ENCODE measurements around the gene CNNM4.
"Not testable (repeated sequence)": the region's sequence is repeated elsewhere in the genome, so short reads cannot be mapped to it uniquely, and the experiment has no call there.

CNNM4 gene

GRCh38 chr2:96792772-96793749 is 32.4 kb downstream of the CNNM4 start:
- DNase-seq (ENCODE audit: low read depth in 2 of 2) = no peak

DNA sequence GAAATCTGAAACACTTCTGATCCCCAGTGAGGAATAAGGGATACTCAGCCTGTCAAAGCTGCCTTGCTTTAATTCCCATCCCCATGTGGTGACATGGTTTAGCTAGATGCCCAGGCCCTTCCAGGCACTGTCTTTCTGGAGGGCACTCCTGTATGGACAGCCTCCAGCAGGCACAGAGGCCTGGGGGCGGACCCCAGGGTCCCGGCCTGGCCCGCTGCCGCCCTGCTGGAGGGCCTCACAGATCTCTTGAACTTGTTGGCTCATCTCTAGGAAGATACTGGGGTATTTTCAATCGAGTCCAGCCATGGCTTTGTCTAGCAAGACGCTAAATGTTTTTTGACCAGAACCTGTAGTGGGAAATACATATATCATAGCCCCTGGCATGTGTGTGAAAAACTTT is 34.4 kb downstream of the CNNM4 start:
- no peak for DNase-seq (ENCODE audit: low read depth in 2 of 2)

DNA sequence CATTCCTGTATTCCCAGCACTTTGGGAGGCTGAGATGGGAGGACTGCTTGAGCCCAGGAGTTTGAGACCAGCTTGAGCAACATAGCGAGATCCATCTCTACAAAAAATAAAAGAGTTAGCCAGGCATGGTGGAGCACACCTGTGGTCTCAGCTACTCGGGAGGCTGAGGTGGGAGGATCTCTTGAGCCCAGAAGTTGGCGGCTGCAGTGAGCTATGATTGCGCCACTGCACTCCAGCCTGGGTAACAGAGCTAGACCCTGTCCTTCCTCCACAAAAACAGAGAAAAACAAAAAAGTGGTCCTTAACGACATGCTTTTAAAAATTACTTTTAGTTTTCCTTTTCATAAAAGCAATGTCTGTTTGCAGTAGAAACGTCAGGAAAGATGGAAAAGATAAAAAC is 35.8 kb downstream of the CNNM4 start:
- DNase-seq (ENCODE audit: low read depth in 2 of 2) = not testable (repeated sequence)

GRCh38 chr2:96797066-96797625 is 36.4 kb downstream of the CNNM4 start:
- DNase-seq (ENCODE audit: low read depth in 2 of 2) = no peak

DNA sequence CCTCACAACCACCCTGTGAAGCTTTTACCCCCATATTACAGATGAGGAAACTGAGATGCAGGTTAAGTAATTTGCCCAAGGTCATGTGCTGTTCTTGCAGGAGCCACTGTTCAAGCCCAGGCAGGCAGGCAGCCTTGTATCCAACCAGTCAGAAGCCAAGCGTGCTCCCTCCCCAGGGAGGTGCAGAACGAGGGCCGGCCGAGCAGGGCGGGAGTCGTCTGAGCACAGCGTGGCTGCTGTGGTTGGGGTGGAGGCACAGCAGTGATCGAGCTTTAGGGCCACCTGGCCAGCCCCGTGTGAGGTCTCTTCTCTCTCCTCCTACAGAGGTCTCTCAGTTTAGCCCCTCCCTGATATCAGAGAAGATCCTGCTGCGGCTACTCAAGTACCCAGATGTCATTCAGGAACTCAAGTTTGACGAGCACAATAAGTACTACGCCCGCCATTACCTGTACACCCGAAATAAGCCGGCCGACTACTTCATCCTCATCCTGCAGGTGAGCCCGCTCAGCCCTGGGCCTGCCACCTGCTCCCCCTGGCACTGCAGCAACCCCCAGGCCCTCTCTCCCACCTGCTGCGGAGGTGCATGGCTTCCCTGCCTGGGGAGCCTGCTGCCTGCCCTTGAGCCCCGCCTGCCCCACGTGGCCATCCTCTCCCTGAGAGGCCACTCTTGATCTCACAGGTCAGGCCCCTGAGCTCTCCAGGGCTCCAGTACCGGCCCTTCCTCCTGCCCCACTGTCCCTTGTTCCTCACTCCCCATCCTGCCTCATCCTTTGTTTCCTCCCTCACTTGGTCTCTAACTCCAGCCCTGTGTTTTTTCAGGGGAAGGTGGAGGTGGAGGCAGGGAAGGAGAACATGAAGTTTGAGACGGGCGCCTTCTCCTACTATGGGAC is 38.3 kb downstream of the CNNM4 start:
- no peak for DNase-seq (ENCODE audit: low read depth in 2 of 2)

- no peak for DNase-seq (ENCODE audit: low read depth in 2 of 2)
Measured at GRCh38 chr2:96799623-96799935, 38.9 kb downstream of the CNNM4 start.

- no peak for DNase-seq (ENCODE audit: low read depth in 2 of 2)
Measured at GRCh38 chr2:96800061-96801004, 39.6 kb downstream of the CNNM4 start.

GRCh38 chr2:96801005-96801785 is 40.5 kb downstream of the CNNM4 start:
- DNase-seq (ENCODE audit: low read depth in 2 of 2) = peak; percentile 55 to 75

GRCh38 chr2:96801786-96802595 is 41.3 kb downstream of the CNNM4 start:
- peak; percentile 37 to 61 for DNase-seq (ENCODE audit: low read depth in 2 of 2)

DNA sequence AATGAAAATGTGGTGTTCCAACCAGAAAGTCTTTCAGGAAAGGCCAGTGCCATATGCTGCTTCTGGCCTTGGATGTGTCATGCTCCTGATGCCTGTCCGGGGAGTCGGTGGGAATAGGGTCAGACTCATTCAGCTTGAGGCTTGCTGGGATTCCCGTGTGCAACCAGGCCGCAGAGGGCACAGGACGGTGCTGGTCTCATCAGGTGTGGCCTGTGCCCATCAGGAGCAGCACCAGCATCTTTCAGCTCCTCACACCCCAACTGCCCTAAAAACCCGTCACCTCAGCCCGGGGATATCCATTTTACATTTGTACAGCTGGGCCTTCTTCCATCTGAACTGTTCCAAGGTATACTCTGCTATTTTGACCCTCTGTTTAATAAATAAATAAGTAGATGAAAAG is 42.0 kb downstream of the CNNM4 start:
- DNase-seq (ENCODE audit: low read depth in 2 of 2) = no peak

- DNase-seq (ENCODE audit: low read depth in 2 of 2) = no peak
Measured at GRCh38 chr2:96804986-96805385, 44.3 kb downstream of the CNNM4 start.

DNA sequence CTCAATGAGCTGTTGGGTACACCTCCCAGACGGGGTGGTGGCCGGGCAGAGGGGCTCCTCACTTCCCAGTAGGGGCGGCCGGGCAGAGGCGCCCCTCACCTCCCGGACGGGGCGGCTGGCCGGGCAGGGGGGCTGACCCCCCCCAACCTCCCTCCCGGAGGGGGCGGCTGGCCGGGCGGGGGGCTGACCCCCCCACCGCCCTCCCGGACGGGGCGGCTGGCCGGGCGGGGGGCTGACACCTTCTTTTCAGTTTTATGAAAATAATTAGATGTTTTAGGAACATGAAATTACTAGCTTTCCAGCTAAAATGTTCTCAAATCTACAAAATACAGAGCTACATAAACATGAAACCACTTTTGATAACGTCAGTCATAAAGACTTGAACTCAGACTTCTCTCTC is 45.2 kb downstream of the CNNM4 start:
- not testable (repeated sequence) for DNase-seq (ENCODE audit: low read depth in 2 of 2)

GRCh38 chr2:96806468-96807126 is 45.9 kb downstream of the CNNM4 start:
- DNase-seq (ENCODE audit: low read depth in 2 of 2) = no peak

GRCh38 chr2:96807127-96807471 is 46.4 kb downstream of the CNNM4 start:
- DNase-seq (ENCODE audit: low read depth in 2 of 2) = no peak

DNA sequence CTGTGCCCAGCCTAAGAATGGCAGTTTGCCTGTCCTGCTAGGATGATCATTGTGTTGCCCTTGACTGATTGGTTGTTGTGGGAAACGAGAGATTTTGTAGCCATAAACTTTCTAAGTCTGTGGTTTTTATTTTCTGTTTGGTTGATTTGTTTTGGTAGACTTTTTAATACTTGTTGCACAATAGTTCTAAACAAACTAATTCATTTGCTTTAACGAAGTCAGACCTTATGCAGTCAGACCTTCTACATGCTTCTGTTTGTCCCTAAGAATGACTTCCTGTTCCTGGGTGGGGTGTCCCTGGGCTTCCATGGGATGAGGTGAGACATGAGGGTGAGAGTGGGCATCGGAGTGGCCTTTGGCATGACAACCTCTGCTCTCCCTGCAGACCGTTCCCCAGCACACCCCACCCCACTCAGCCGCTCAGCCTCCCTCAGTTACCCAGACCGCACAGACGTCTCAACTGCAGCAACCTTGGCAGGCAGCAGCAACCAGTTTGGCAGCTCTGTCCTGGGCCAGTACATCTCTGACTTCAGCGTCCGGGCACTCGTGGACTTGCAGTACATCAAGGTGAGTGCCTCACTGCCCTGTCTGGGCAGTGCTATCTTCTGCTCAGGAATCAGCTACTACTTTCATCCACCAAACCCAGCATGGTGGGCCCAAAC is 47.6 kb downstream of the CNNM4 start:
- no peak for DNase-seq (ENCODE audit: low read depth in 2 of 2)

GRCh38 chr2:96809216-96809882 is 48.6 kb downstream of the CNNM4 start:
- no peak for DNase-seq (ENCODE audit: low read depth in 2 of 2)

- no peak for DNase-seq (ENCODE audit: low read depth in 2 of 2)
Measured at GRCh38 chr2:96809951-96810782, 49.5 kb downstream of the CNNM4 start.

All from stimulated activated CD4-positive, alpha-beta T cell treated with anti-CD3 and anti-CD28 coated beads, Interleukin-15, amount 100 ng/mL, for 48 hours (primary cell).